ENCODE results near the gene GTPBP8.
A peak's percentile ranks its signal among the peaks of the same experiment; 100 is the strongest.
"Not testable (repeated sequence)": the region's sequence is repeated elsewhere in the genome, so short reads cannot be mapped to it uniquely, and the experiment has no call there.

GTPBP8 gene

DNA sequence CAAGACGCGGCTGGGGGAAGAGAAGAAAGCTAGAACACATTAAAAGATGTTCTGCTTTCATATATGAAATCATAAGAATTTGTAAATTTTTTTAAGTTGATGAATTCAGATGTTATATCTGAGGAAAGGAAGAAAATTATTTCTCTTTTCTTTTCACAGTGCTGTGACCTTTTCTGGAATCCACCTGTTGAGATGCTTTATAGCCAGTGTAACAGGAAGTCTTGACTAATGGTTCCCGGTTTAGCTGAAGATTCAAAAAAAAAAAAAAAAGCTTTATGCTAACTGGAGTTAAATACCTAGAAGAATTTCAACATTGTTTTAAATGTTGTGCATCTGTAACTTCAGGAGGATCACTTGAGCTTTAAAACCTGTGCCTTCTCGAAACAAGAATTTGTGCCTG is 9.9 kb downstream of the GTPBP8 start:
- DNase-seq (ENCODE audit: low read depth), result no peak

- DNase-seq (ENCODE audit: low read depth), result no peak
Measured at GRCh38 chr3:113002037-113002436, 11.3 kb downstream of the GTPBP8 start.

DNA sequence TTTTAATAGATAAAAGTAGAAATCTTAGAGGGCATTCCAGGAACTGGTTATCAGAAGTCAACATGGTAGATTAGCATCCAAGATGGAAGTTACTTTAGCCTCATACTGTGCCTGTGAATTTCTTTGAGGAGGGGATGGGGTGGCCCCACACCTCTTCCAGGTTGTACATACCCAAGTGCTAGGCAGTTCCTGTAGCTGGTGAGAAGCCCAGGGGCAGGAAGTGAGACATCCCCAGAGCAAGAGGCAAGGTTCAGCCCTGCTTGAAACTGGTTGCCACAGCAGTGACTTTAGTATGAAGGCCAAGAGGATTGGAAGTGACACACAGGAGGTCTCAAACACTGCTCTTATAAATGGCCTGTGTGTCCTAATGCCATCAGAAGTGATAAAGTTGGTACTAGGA is 11.9 kb downstream of the GTPBP8 start:
- no peak for DNase-seq (ENCODE audit: low read depth)

GRCh38 chr3:113005611-113006010 is 14.8 kb downstream of the GTPBP8 start:
- no peak for DNase-seq (ENCODE audit: low read depth)

DNA sequence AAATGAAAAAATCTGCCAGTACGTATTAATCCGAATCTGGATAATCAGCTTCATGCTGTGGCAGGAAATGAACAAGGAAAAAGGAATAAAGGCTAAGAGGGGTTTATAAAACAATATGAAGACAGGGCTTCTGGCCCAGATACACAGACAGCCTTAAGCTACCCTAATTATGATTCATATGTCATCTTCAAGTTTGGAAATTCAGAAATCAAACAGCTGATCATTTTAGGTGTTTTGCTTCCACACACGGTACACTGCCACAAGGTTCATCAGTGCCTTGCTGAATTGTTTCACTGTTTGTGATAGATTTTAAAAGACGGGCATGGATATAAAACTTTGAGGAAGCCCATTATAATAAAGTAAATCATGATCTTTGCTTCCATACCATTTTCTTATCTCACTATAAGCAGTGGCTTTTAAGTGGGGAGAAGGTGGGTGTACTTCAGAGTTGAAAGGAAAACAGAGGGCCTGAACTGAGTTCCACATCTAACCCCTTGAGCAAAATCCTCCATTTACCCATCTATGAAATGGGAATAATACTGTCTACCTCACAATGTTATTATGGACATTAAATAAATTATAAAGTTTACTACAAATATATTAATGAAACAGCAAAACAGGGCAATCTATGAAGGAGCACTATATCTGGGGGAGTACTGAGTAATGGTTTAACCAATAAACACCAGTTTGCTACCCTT is 15.7 kb downstream of the GTPBP8 start:
- no peak for DNase-seq (ENCODE audit: low read depth)

DNA sequence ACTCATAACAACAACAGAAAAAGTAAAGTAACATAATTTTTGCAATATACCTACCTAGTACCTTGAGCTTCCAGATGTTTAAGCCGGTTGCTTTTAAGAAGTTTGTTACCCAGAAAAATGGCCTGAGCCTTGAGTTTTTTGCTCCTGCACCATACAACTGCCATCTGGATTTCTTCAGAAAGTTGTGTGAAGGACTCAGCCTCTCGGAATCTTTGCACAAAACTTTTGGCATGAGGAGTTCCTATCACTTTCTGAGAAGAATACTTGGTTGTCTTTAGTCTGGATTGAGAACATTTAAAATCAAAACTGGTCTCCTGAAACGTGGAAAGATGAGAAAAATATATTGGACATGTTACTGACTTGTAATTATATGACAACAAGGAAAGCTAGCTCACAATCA is 17.3 kb downstream of the GTPBP8 start:
- DNase-seq (ENCODE audit: low read depth), result no peak

- no peak for DNase-seq (ENCODE audit: low read depth)
Measured at GRCh38 chr3:113013593-113013992, 22.8 kb downstream of the GTPBP8 start.

- no peak for DNase-seq (ENCODE audit: low read depth)
Measured at GRCh38 chr3:113018536-113019181, 27.9 kb downstream of the GTPBP8 start.

DNA sequence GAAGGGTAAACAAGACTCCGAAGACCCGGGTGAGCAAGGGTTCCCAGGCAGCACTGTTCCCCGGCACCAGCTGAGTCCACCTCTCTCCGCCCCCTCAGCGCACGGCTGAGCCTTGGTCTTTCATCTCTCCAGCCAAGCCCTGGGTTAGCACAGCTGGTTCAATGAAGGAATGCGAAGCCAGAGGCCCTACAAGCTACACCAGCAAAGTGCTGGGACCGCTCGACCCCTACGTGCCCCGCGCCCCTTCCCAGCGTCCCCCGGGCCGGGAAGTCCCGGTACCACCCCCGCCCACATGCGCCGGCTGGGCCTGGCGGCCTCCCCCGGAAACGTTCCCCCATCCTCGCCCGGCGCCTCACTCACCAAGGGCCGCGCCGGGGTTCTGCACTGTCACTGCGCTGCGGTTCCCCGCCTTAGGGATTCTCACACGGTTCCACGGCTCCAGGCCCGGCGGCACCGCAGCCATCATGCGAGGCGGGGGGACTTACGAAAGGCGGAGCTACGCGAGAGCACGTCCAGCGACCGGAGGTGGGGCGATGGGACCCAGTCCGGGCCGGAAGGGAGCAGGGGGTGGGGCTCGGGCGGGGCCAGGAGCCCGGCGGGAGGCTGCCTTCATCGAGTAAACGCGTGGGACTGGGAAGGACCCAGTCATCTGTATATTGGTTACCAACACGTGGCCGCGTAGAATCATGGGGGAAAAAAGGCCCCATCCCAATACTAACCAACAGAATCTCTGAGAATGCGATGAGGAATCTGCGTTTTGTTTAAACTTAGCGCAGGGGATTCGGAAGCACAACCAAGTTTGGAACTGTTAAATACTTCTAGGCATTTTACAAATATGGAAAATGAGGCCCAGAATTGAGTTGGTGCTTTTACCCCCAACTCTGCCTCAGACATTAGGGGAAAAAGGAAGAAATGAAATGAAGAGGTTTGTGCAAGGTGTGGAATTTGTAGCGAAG is 28.7 kb downstream of the GTPBP8 start:
- DNase-seq (ENCODE audit: low read depth), result peak; percentile 73

DNA sequence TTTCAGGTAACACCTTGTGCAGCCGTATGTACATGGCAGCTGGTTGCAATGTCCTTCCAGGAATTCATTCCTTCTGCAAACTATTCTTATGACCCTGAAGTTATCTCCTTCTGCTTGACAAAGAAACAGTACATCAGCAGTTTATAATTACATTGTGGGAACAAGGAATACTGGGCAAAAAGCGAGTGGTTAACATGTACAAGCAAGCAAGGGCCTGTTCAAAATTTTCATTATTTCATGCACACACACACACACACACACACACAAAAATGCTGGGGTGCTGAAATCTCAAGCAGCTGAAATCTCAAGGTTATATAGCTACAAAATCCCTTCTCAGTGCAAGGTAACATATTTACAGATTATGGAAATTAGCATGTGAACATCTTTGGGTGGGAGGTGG is 30.7 kb downstream of the GTPBP8 start:
- no peak for DNase-seq (ENCODE audit: low read depth)

- no peak for DNase-seq (ENCODE audit: low read depth)
Measured at GRCh38 chr3:113034011-113034410, 43.2 kb downstream of the GTPBP8 start.

DNA sequence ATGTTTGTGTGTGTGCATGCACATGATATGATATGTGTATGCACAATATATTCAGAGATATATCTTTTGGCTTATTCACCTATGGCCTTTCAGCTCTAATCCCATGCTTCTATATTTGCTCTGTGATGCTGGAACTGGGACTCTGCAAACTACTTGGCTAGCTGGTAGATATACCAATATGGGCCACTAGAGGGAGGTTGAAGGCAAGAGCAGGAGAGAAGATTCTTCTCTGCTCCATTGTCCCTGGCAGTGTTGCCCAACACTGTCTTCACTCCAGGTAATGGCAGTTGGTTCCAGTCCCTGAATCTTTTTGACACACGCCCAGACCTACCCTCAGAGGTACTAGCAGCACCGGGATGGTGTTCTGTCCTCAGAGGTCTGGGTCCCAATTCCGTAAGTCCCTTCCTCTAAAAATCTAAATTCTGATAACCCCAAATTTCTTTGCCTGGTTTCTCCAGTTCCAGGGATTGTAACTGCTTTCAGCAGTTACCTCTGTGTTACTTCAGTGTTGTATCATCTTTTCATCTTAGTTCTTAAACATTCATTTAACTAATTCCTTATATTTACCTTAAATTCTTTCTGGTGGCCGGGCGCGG is 44.7 kb downstream of the GTPBP8 start:
- DNase-seq (ENCODE audit: low read depth), result no peak

GRCh38 chr3:113038328-113038727 is 47.5 kb downstream of the GTPBP8 start:
- DNase-seq (ENCODE audit: low read depth), result no peak

DNA sequence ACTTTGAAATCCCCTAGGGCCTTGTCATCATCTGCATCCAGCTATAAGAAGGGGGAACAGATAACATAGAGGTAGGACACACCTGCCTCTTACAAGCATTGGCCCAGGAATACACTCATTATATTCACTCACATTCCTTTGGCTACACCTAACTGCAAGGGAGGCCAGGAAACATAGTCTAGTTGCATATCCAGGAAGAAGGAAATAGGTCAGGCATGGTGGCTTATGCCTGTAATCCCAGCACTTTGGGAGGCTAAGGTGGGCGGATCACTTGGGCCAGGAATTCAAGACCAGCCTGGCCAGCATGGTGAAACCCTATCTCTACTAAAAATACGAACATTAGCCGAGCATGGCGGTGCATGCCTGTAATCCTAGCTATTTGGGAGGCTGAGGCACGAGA is 48.8 kb downstream of the GTPBP8 start:
- DNase-seq (ENCODE audit: low read depth), result no peak

GRCh38 chr3:113040231-113040630 is 49.4 kb downstream of the GTPBP8 start:
- no peak for DNase-seq (ENCODE audit: low read depth)

- DNase-seq (ENCODE audit: low read depth), result no peak
Measured at GRCh38 chr3:113043686-113044085, 52.9 kb downstream of the GTPBP8 start.

- DNase-seq (ENCODE audit: low read depth), result not testable (repeated sequence)
Measured at GRCh38 chr3:113046186-113046965, 55.6 kb downstream of the GTPBP8 start.

DNA sequence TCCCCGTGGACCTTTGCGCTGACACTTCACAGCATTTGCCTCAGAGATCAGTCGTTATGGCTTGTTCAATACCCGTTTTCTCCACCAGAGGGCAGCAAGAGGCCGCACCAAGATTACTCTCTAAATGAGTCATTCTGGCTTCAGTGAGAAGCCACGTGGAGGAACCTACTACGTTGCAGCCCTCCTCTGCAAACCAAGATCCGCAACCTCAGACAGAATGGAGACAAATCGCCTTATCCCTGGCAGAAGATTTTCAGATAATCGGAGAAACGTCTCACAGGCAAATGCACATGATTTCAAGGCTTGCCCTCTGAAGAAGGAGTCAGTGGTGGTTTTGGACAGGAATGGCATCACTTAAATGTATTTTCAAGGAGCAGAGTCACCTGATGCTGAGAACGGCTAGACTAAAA is 60.5 kb downstream of the GTPBP8 start:
- DNase-seq (ENCODE audit: low read depth), result peak; percentile 56
